ENCODE data around the gene TSPY3. TPM values are rescaled to one million over a fixed set of nuclear protein-coding genes. Genes with fewer than 3 reads are reported as not detected.
"Not testable (repeated sequence)": the region's sequence is repeated elsewhere in the genome, so short reads cannot be mapped to it uniquely, and the experiment has no call there.

Gene TSPY3
- not detected for polyA plus RNA-seq (2013, experiment 1 of 2)
- not detected for polyA plus RNA-seq (2013, experiment 2 of 2)

GRCh38 chrY:9398121-9398520, at the start of gene TSPY3:
TSPY3 (plus strand) TSS chrY:9398421; CDS start chrY:9398467, 46 bp downstream.
- not testable (repeated sequence) for H3K4me1 ChIP-seq (ENCODE audit: control insufficient read depth, insufficient read depth, low read length, poor library complexity, severe bottlenecking); H3K9me3 ChIP-seq (ENCODE audit: control insufficient read depth, low read length); H3K36me3 ChIP-seq (ENCODE audit: control insufficient read depth, insufficient read depth, low read length); H3K27ac ChIP-seq (ENCODE audit: low read depth, low read length, severe bottlenecking); H3K4me3 ChIP-seq (ENCODE audit: extremely low read depth, insufficient read depth, low read length, poor library complexity, severe bottlenecking)
- no CpG with 5 or more reads among the region's 26 CpGs for WGBS, 2 experiments (ENCODE audit: insufficient coverage in 2 of 2)

GRCh38 chrY:9357497-9357896, 40.7 kb upstream of the TSPY3 start, which contains the start of gene TSPY8:
TSPY8 (plus strand) TSS chrY:9357797; CDS start chrY:9357843, 46 bp downstream.
- H3K27ac ChIP-seq (ENCODE audit: low read depth, low read length, severe bottlenecking); H3K4me3 ChIP-seq (ENCODE audit: extremely low read depth, insufficient read depth, low read length, poor library complexity, severe bottlenecking); H3K9me3 ChIP-seq (ENCODE audit: control insufficient read depth, low read length); H3K4me1 ChIP-seq (ENCODE audit: control insufficient read depth, insufficient read depth, low read length, poor library complexity, severe bottlenecking); H3K36me3 ChIP-seq (ENCODE audit: control insufficient read depth, insufficient read depth, low read length): not testable (repeated sequence)
- WGBS, 2 experiments (ENCODE audit: insufficient coverage in 2 of 2) = no CpG with 5 or more reads among the region's 25 CpGs

- WGBS, 2 experiments (ENCODE audit: insufficient coverage in 2 of 2) = 98% methylated on average over 8 of the region's 26 CpGs; no CpG with 5 or more reads in 1 of the 2 experiments
- not testable (repeated sequence) for H3K9me3 ChIP-seq (ENCODE audit: control insufficient read depth, low read length); H3K36me3 ChIP-seq (ENCODE audit: control insufficient read depth, insufficient read depth, low read length)
These were observed 1.7 kb upstream of the TSPY3 start for GRCh38 chrY:9396527-9396926.

More at GRCh38 chrY:9396527-9396926, 1.7 kb upstream of the TSPY3 start:
- not testable (repeated sequence) for H3K4me1 ChIP-seq (ENCODE audit: control insufficient read depth, insufficient read depth, low read length, poor library complexity, severe bottlenecking); H3K27ac ChIP-seq (ENCODE audit: low read depth, low read length, severe bottlenecking); H3K4me3 ChIP-seq (ENCODE audit: extremely low read depth, insufficient read depth, low read length, poor library complexity, severe bottlenecking)
